ENCODE measurements around the gene HELZ. TPM values are rescaled to one million over a fixed set of nuclear protein-coding genes. Genes with fewer than 3 reads are reported as not detected.
"Not testable (repeated sequence)": the region's sequence is repeated elsewhere in the genome, so short reads cannot be mapped to it uniquely, and the experiment has no call there.

Gene HELZ
- total RNA-seq (22.7 and 31.7 TPM in 2 replicates), polyA plus RNA-seq (27.6 and 38.6 TPM in 2 replicates)

- no peaks in the 10 kb centered on the region for H3K27me3 ChIP-seq
- peak within 1 kb of the TSS; percentile 97 for H3K27ac ChIP-seq
- H3K36me3 ChIP-seq: no peaks in the 10 kb centered on the region
- H3K4me1 ChIP-seq (ENCODE audit: low read depth): peaks cover 36% of the 10 kb centered on the region
- no peak for TF ChIP-seq CTCF (IDR thresholded peaks at IDR 0.05; ENCODE audit: low read depth, low read length)
- peak within 1 kb of the TSS; percentile 96 for H3K4me3 ChIP-seq
- no peaks in the 10 kb centered on the region for H3K9me3 ChIP-seq (ENCODE audit: low read depth)
- DNase-seq (ENCODE audit: low read depth in 1 of 2, low spot score in 1 of 2): peak; percentile 84 to 88
Observed at GRCh38 chr17:67245073-67245693, at the start of gene HELZ. Gene HELZ (minus strand): TSS chr17:67245196. CDS start chr17:67218804, 26,392 bp downstream.

- Histone ChIP-seq H3K4me1 (ENCODE audit: low read depth) (no peaks in the 10 kb centered on the region), H3K36me3 (no peaks in the 10 kb centered on the region), H3K4me3 (no peak overlapping the region), H3K9me3 (ENCODE audit: low read depth) (no peaks in the 10 kb centered on the region), H3K27me3 (no peaks in the 10 kb centered on the region), H3K27ac (no peak overlapping the region)
- peak; percentile 86 for TF ChIP-seq CTCF (IDR thresholded peaks at IDR 0.05; ENCODE audit: low read depth, low read length)
- DNase-seq (ENCODE audit: low read depth in 1 of 2, low spot score in 1 of 2): peak; percentile 64 to 70
Observed at GRCh38 chr17:67293251-67294203, 48.5 kb upstream of the HELZ start.

GRCh38 chr17:67290711-67291291 is 45.8 kb upstream of the HELZ start:
- TF ChIP-seq CTCF (IDR thresholded peaks at IDR 0.05; ENCODE audit: low read depth, low read length): no peak
- peak in 1 of 2 donors; percentile 30 for DNase-seq (ENCODE audit: low read depth in 1 of 2, low spot score in 1 of 2)
- no peak overlapping the region for H3K27ac ChIP-seq
- no peak overlapping the region for H3K4me3 ChIP-seq
- no peaks in the 10 kb centered on the region for H3K4me1 ChIP-seq (ENCODE audit: low read depth)
- no peaks in the 10 kb centered on the region for H3K9me3 ChIP-seq (ENCODE audit: low read depth)
- H3K27me3 ChIP-seq: no peaks in the 10 kb centered on the region
- no peaks in the 10 kb centered on the region for H3K36me3 ChIP-seq

GRCh38 chr17:67290244-67290643 is 45.2 kb upstream of the HELZ start:
- Histone ChIP-seq H3K9me3 (ENCODE audit: low read depth) (no peaks in the 10 kb centered on the region), H3K27ac (no peak overlapping the region), H3K4me3 (no peak overlapping the region), H3K4me1 (ENCODE audit: low read depth) (no peaks in the 10 kb centered on the region), H3K27me3 (no peaks in the 10 kb centered on the region), H3K36me3 (no peaks in the 10 kb centered on the region)
- no peak for DNase-seq (ENCODE audit: low read depth in 1 of 2, low spot score in 1 of 2)
- no peak for TF ChIP-seq CTCF (IDR thresholded peaks at IDR 0.05; ENCODE audit: low read depth, low read length)

GRCh38 chr17:67289181-67289876 is 44.3 kb upstream of the HELZ start:
- Histone ChIP-seq H3K27me3 (no peaks in the 10 kb centered on the region), H3K4me3 (no peak overlapping the region), H3K36me3 (no peaks in the 10 kb centered on the region), H3K27ac (no peak overlapping the region), H3K9me3 (ENCODE audit: low read depth) (no peaks in the 10 kb centered on the region), H3K4me1 (ENCODE audit: low read depth) (no peaks in the 10 kb centered on the region)
- peak in 1 of 2 donors; percentile 98 for DNase-seq (ENCODE audit: low read depth in 1 of 2, low spot score in 1 of 2)
- no peak for TF ChIP-seq CTCF (IDR thresholded peaks at IDR 0.05; ENCODE audit: low read depth, low read length)

- not testable (repeated sequence) for H3K36me3 ChIP-seq; H3K4me3 ChIP-seq; H3K9me3 ChIP-seq (ENCODE audit: low read depth); H3K27me3 ChIP-seq; H3K27ac ChIP-seq; H3K4me1 ChIP-seq (ENCODE audit: low read depth); DNase-seq (ENCODE audit: low read depth in 1 of 2, low spot score in 1 of 2)
Observed at GRCh38 chr17:67286826-67287225, 41.8 kb upstream of the HELZ start.
